Transverse colon (tissue), 4 donors: ENCODE measurements around the gene SMARCD2. TPM values are rescaled to one million over a fixed set of nuclear protein-coding genes. Genes with fewer than 3 reads are reported as not detected.

Experiments used
- DNase-seq: peaks from one replicate; pipeline ENCODE4 v3.0.0-alpha.2; 2019
- H3K27ac ChIP-seq, 4 donors: fragments of 200-600 bp; sonication (generic); 2 replicates each; pipeline ENCODE4 v1.5.1; 2016 to 2018; ENCODE audit warnings: inconsistent platforms in 4 of 4
- H3K27me3 ChIP-seq: fragments of 200-600 bp; sonication (generic); 2 replicates; pipeline ENCODE4 v1.5.1; 2017; ENCODE audit warnings: inconsistent platforms
- H3K36me3 ChIP-seq, 4 donors: fragments of 200-600 bp; sonication (generic); 2 replicates each; pipeline ENCODE4 v1.5.1; 2017 to 2019; ENCODE audit warnings: inconsistent platforms in 4 of 4
- H3K4me1 ChIP-seq, 4 donors: fragments of 200-600 bp; sonication (generic); 2 replicates each; pipeline ENCODE4 v1.5.1; 2017 to 2020; ENCODE audit warnings: inconsistent platforms in 4 of 4
- H3K4me3 ChIP-seq, 4 donors: fragments of 200-600 bp; sonication (generic); 1 replicate in 1 of 4; 2 replicates in 3 of 4; pipeline versions ENCODE4 v1.5.1 to v1.6.1; 2017 to 2019; ENCODE audit warnings: inconsistent platforms in 4 of 4
- H3K9me3 ChIP-seq, 2 donors: fragments of 200-600 bp; sonication (generic); 2 replicates each; pipeline ENCODE4 v1.5.1; 2017 to 2019; ENCODE audit warnings: inconsistent platforms in 2 of 2
- EP300 ChIP-seq: sonication (generic); formaldehyde crosslinking; IDR thresholded peaks from one replicate; pipeline ENCODE4 v1.6.1; 2017; ENCODE audit warnings: antibody characterized with exemption, low read depth
- POLR2A ChIP-seq: fragments of 450-650 bp; IDR thresholded peaks from one replicate; pipeline ENCODE4 v1.6.1; 2016; ENCODE audit warnings: antibody characterized with exemption, mild to moderate bottlenecking, moderate library complexity
- POLR2AphosphoS5 ChIP-seq, 3 donors: sonication (generic); formaldehyde crosslinking; IDR thresholded peaks; one replicate each; pipeline ENCODE4 v1.6.1; 2016; ENCODE audit warnings: antibody characterized with exemption in 3 of 3
- WGBS, 2 donors: methylation state at CpG; one replicate each; pipeline ENCODE4 v1.1.5; 2018; ENCODE audit warnings: low coverage in 1 of 2; 5-methylcytosine and 5-hydroxymethylcytosine counted together
- in situ Hi-C, 4 donors: fragments of 200-750 bp; cut with MboI; loops; one replicate each; pipeline versions ENCODE4 v1.15.0 to v1.15.1; 2017; ENCODE audit warnings: low sequenced_read_pairs in 3 of 4, low pct_ligation_motif_present in 1 of 4, low pct_unique_long_range_greater_than_20kb in 1 of 4
- intact Hi-C: fragments of 100-400 bp; cut with DNase I; formaldehyde crosslinking; loops from one replicate; pipeline ENCODE4 v1.15.1; 2023; ENCODE audit warnings: low total_unique reads
- small RNA-seq, 4 donors: library from RNA; depleted of rRNA; stranded (forward); fragments of <200 nt; gene quantifications; one replicate each; pipeline ENCODE3, GENCODE V24; 2016
- total RNA-seq, 4 donors: library from RNA; depleted of rRNA; stranded (reverse); fragments of >200 nt; gene quantifications; one replicate each; pipeline ENCODE4 v1.1.0, GENCODE V29; 2016
- TF ChIP-seq, protein P1 (sequence below), 5 experiments: fragments of 200-600 bp in 3 of 5; fragments of 450-650 bp in 2 of 5; sonication (generic) in 3 of 5; IDR thresholded peaks; 1 replicate in 2 of 5; 2 replicates in 3 of 5; pipeline ENCODE4 v1.5.1; 2016 to 2017; ENCODE audit warnings: antibody characterized with exemption in 5 of 5, inconsistent platforms in 3 of 5, mild to moderate bottlenecking in 2 of 5, moderate library complexity in 1 of 5

Gene SMARCD2
- total RNA-seq, 4 donors from 2014 or later, result 99.0 to 130 (median 109) TPM

GRCh38 chr17:63785556-63785955, 56.9 kb downstream of the SMARCD2 start:
- Histone ChIP-seq H3K27me3 (no peaks in the 10 kb centered on the region), H3K9me3 (no peaks in the 10 kb centered on the region), H3K4me3 (no peak overlapping the region), H3K4me1 (peaks cover 0 to 18% (median 2%) of the 10 kb centered on the region in 4 donors), H3K36me3 (peaks cover 0 to 34% (median 10%) of the 10 kb centered on the region in 4 donors), H3K27ac (no peak overlapping the region)
- 95 to 100% methylated on average over 1 of the region's 1 CpG for WGBS, 2 donors
- no peak for TF ChIP-seq POLR2A
- TF ChIP-seq POLR2AphosphoS5 (IDR thresholded peaks at IDR 0.05), result no peak
- TF ChIP-seq, protein P1, sequence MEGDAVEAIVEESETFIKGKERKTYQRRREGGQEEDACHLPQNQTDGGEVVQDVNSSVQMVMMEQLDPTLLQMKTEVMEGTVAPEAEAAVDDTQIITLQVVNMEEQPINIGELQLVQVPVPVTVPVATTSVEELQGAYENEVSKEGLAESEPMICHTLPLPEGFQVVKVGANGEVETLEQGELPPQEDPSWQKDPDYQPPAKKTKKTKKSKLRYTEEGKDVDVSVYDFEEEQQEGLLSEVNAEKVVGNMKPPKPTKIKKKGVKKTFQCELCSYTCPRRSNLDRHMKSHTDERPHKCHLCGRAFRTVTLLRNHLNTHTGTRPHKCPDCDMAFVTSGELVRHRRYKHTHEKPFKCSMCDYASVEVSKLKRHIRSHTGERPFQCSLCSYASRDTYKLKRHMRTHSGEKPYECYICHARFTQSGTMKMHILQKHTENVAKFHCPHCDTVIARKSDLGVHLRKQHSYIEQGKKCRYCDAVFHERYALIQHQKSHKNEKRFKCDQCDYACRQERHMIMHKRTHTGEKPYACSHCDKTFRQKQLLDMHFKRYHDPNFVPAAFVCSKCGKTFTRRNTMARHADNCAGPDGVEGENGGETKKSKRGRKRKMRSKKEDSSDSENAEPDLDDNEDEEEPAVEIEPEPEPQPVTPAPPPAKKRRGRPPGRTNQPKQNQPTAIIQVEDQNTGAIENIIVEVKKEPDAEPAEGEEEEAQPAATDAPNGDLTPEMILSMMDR (IDR thresholded peaks at IDR 0.05), result no peak
- in situ Hi-C loops, result no loop called here
- DNase-seq, result no peak
- intact Hi-C loops, result no loop called here

DNA sequence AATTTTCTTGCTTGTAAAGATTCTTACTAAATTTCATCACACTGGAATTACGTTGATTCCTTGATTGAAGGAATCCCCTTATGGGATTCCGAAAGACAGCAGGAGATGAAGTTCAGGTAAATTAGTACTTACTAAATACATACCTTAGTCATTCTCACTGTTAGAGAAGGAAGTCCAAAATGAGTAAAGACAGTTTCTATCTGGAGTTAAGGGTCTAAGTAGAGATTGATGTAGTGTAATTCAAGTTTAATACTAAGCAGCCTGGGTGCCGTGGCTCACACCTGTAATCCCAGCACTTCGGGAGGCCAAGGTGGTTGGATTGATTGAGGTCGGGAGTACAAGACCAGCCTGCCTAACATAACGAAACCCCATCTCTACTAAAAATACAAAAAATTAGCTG, 59.0 kb downstream of the SMARCD2 start:
- TF ChIP-seq, protein P1 (IDR thresholded peaks at IDR 0.05), result no peak
- TF ChIP-seq POLR2AphosphoS5 (IDR thresholded peaks at IDR 0.05), result no peak
- TF ChIP-seq EP300, result no peak
- no peak for DNase-seq
- peaks cover 0 to 23% (median 9%) of the 10 kb centered on the region in 4 donors for H3K36me3 ChIP-seq
- H3K9me3 ChIP-seq, result no peaks in the 10 kb centered on the region
- intact Hi-C loops (no loop called here), in situ Hi-C loops (no loop called here)
- WGBS, 2 donors, result 69 to 77% methylated on average over 4 to 6 of the region's 6 CpGs
- H3K4me3 ChIP-seq, result no peak overlapping the region
- H3K27me3 ChIP-seq, result no peaks in the 10 kb centered on the region
- H3K4me1 ChIP-seq, result peaks cover 0 to 22% (median 2%) of the 10 kb centered on the region in 4 donors
- H3K27ac ChIP-seq, result no peak overlapping the region

Small RNAs within 50 kb of the gene (small RNA-seq; reads per million reads assigned to genes)
- 0 reads per million in 4 donors for gene AC040958.1

Other genes starting within 250 kb of the SMARCD2 start
- gene TACO1, start 241.8 kb downstream of the SMARCD2 start, total RNA-seq, result 10 to 100 TPM in 3 of 4 donors, 1 to 10 TPM in 1; 4.6 to 79.7 (median 28.3) TPM
- 10 to 100 TPM; 15.7 to 32.1 (median 24.7) TPM for gene MAP3K3, start 220.3 kb downstream of the SMARCD2 start, total RNA-seq
- gene LIMD2, start 142.6 kb downstream of the SMARCD2 start, total RNA-seq, result 10 to 100 TPM in 2 of 4 donors, 1 to 10 TPM in 2; 5.3 to 30.7 (median 12.2) TPM
- 10 to 100 TPM; 23.1 to 37.8 (median 33.8) TPM for gene STRADA, start 100.9 kb downstream of the SMARCD2 start, total RNA-seq
- gene CCDC47, start 69.1 kb downstream of the SMARCD2 start, total RNA-seq, result 100 to 1,000 TPM in 3 of 4 donors, 10 to 100 TPM in 1; 78.2 to 129 (median 101) TPM
- 100 to 1,000 TPM in 2 of 4 donors, 10 to 100 TPM in 2; 71.8 to 129 (median 99.4) TPM for gene DDX42, start 68.5 kb downstream of the SMARCD2 start, total RNA-seq
- gene PSMC5, start 15.3 kb downstream of the SMARCD2 start, total RNA-seq, result 100 to 1,000 TPM in 1 of 4 donors, 10 to 100 TPM in 3; 63.2 to 131 (median 77.9) TPM
- 10 to 100 TPM; 17.7 to 45.9 (median 34.6) TPM for gene FTSJ3, start 15.0 kb downstream of the SMARCD2 start, total RNA-seq
- not detected for gene CSH2, start 31.0 kb upstream of the SMARCD2 start, total RNA-seq
- not detected for gene GH2, start 39.3 kb upstream of the SMARCD2 start, total RNA-seq
- not detected for gene CSH1, start 53.9 kb upstream of the SMARCD2 start, total RNA-seq
- not detected for gene CSHL1, start 68.6 kb upstream of the SMARCD2 start, total RNA-seq
- not detected for gene GH1, start 76.2 kb upstream of the SMARCD2 start, total RNA-seq
- gene CD79B, start 89.6 kb upstream of the SMARCD2 start, total RNA-seq, result 10 to 100 TPM in 2 of 4 donors, under 1 TPM in 1, not detected in 1; 0.68 to 38.9 (median 20.0) TPM
- gene SCN4A, start 130.2 kb upstream of the SMARCD2 start, total RNA-seq, result under 1 TPM in 3 of 4 donors, not detected in 1; 0.14 to 0.48 (median 0.20) TPM
- gene PRR29, start 155.7 kb upstream of the SMARCD2 start, total RNA-seq, result not detected
- gene ICAM2, start 177.9 kb upstream of the SMARCD2 start, total RNA-seq, result 10 to 100 TPM in 1 of 4 donors, 1 to 10 TPM in 2, not detected in 1; 6.4 to 24.3 (median 9.3) TPM